Fibroblast of villous mesenchyme (primary cell): ENCODE data around the gene KRTAP5-7. TPM values are rescaled to one million over a fixed set of nuclear protein-coding genes. Genes with fewer than 3 reads are reported as not detected.

Source experiments
- DNase-seq: peaks from one replicate; pipeline ENCODE4 v3.0.0-alpha.2; 2010; ENCODE audit warnings: low read depth
- H3K4me3 ChIP-seq: 2 replicates; pipeline ENCODE4 v1.5.1; 2011; ENCODE audit warnings: low read depth, mild to moderate bottlenecking, low read length
- total RNA-seq: library from RNA; depleted of rRNA; stranded (reverse); fragments of >200 nt; gene quantifications from 2 replicates; pipeline ENCODE4 v1.2.3, GENCODE V29; 2012
- TF ChIP-seq, protein P1 (sequence below): IDR thresholded peaks from 2 replicates; pipeline ENCODE4 v1.5.1; 2012; ENCODE audit warnings: low read depth, mild to moderate bottlenecking, low read length; ENCODE audit not compliant: insufficient read depth

The KRTAP5-7 gene
- total RNA-seq, 1 donor = not detected

DNA sequence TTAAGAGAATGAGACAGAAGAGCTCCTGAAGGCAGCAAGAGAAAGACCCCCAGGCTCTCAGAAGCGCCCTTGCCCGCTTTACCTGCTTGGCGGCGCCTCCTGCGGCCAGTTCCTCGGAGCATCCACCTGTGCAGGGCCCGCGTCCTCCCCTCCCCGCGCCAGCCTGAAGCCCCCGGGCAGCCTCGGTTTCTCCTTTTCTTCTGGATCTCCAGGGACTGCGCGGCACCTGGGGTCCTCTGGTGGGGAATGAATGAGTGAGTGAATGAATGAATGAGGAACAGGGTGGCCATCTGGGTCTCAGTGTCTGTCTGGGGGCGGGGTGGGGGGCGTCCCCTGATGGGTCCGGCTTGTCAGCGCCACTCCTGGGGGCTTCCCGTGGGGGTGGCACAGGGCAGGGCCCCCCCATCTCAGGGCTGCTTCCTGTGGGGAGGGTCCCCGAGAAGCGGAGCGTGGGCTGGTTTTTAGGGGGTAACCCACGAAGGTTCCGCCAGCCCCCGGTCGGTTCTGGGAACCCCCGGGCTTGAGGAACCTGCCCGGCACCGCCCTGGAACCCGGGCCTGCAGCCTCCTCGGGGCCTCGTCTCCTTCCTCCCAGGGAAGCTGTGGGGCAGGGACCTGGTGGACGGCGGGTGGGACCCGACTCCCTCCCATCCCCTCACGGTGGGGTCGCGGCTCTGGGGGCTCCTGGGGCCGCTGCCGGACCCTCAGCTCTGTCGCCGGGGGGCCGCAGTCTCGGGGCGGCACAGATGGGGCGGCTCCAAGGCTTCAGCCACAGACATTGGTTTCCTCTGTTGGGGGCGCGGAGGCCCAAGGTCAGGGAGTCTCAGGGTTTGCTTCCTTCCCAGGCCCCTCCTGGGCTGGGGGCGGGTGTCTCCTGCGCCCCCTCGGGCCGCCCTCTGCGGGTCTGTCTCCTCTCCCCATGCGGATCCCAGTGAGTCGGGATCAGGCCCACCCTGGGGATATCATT, 8.3 kb upstream of the KRTAP5-7 start:
- TF ChIP-seq, protein P1, sequence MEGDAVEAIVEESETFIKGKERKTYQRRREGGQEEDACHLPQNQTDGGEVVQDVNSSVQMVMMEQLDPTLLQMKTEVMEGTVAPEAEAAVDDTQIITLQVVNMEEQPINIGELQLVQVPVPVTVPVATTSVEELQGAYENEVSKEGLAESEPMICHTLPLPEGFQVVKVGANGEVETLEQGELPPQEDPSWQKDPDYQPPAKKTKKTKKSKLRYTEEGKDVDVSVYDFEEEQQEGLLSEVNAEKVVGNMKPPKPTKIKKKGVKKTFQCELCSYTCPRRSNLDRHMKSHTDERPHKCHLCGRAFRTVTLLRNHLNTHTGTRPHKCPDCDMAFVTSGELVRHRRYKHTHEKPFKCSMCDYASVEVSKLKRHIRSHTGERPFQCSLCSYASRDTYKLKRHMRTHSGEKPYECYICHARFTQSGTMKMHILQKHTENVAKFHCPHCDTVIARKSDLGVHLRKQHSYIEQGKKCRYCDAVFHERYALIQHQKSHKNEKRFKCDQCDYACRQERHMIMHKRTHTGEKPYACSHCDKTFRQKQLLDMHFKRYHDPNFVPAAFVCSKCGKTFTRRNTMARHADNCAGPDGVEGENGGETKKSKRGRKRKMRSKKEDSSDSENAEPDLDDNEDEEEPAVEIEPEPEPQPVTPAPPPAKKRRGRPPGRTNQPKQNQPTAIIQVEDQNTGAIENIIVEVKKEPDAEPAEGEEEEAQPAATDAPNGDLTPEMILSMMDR = no peak
- no peak for DNase-seq
- no peak overlapping the region for H3K4me3 ChIP-seq

DNA sequence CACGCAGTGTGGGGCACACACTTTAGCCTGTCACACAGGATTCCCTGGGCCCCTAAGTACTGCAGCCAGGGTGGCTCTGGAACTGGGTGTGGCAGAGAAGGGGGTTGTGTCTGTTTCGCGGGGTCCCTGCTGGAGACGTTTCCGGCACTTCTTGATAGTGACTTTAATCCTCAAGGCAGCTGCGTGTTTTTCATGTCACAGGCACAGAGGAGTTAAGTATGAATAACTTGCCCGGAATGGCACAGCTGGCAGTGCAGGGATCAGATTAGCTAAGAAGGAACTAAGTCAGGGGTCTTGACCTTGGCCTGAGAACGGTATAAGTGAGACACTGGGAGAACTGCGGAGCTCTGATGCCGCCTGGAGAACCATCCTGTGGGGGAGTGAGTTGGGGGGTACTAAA, 7.5 kb upstream of the KRTAP5-7 start:
- DNase-seq = peak; percentile 10
- no peak overlapping the region for H3K4me3 ChIP-seq
- TF ChIP-seq, protein P1 = no peak

DNA sequence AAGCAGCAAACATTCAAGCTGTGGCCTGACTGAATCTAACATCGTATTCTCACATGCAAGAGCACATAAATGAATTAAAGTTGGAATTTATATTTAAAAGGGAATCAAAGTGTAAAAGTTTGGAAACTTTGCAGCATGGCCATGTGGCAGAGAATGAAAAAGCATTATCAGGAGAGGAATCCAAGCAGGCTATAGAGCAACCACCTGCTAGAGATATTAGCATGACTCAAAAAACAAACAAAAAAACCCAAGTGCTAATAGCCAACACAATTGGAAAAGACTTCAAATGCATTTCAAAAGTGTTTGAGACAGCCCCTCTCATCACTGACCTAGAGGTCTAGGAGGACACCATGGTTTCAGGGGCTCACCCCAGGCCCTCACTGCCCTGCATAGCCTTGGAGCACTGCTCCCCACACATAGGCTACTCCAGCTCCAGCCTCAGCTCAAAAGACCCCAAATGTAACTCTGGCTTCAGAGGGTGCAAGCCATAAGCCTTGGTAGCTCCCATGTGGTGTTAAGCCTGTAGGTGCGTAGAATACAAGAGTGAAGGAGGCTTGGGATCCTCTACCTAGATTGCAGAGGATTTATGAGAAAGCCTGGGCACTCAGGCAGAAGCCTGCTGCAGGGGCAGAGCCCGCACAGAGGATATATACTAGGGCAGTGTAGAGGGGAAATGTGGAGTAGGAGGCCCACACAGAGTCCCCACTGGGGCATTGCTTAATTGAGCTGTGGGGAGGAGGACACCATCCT, 1.7 kb upstream of the KRTAP5-7 start:
- DNase-seq = no peak
- no peak overlapping the region for H3K4me3 ChIP-seq
- TF ChIP-seq, protein P1 = no peak

GRCh38 chr11:71525938-71526495, 1.1 kb upstream of the KRTAP5-7 start:
- DNase-seq = no peak
- no peak overlapping the region for H3K4me3 ChIP-seq
- TF ChIP-seq, protein P1 = no peak

- no peak for DNase-seq
- TF ChIP-seq, protein P1 = no peak
These were observed 626 bp downstream of the KRTAP5-7 start for GRCh38 chr11:71527576-71528210.

DNA sequence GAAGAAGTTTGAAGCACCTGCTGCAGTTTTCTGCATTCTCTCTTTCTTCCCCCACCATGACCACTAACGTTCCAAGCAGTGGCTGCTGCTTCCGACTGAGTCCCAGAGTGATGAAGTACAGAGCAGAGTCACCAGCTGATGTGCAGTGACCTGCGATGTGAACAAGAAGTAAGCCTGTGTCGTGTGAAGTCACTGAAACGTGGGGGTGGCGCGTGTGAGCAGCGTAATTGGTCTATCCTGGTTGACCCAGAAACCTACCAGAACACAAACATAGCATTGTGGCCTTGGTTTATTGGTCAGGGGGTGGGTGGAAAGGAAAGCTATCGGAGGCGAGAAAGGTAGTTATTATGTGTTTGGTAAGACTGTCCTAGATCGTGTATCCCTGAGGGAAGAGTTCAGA, 3.5 kb downstream of the KRTAP5-7 start:
- no peak for DNase-seq
- no peak overlapping the region for H3K4me3 ChIP-seq
- TF ChIP-seq, protein P1 = no peak

More at GRCh38 chr11:71527576-71528210, 626 bp downstream of the KRTAP5-7 start:
- no peak overlapping the region for H3K4me3 ChIP-seq
